SW 1271 (cell line): Measurements from ENCODE around the gene BTBD9.
A peak's percentile ranks its signal among the peaks of the same experiment; 100 is the strongest.
"Not testable (repeated sequence)": the region's sequence is repeated elsewhere in the genome, so short reads cannot be mapped to it uniquely, and the experiment has no call there.

Experiments
- DNase-seq, 2 experiments: peaks; one replicate each; lab custom pipeline; 2025; lab: John Stamatoyannopoulos, UW

The BTBD9 gene

GRCh38 chr6:38648629-38649028, 8.9 kb upstream of the BTBD9 start:
- DNase-seq: no peak

- no peak for DNase-seq
Observed at GRCh38 chr6:38646166-38646878, 6.6 kb upstream of the BTBD9 start.

- DNase-seq: no peak
Observed at GRCh38 chr6:38644951-38645350, 5.2 kb upstream of the BTBD9 start.

- no peak for DNase-seq
Observed at GRCh38 chr6:38640216-38640909, 634 bp upstream of the BTBD9 start.

- DNase-seq: peak in 1 of 2 experiments; percentile 40
Observed at GRCh38 chr6:38638941-38639497, 710 bp downstream of the BTBD9 start.

GRCh38 chr6:38637756-38638155, 2.0 kb downstream of the BTBD9 start:
- DNase-seq: no peak

GRCh38 chr6:38636027-38636426, 3.7 kb downstream of the BTBD9 start:
- no peak for DNase-seq

- DNase-seq: no peak
Observed at GRCh38 chr6:38634518-38634917, 5.2 kb downstream of the BTBD9 start.

- no peak for DNase-seq
Observed at GRCh38 chr6:38632490-38632889, 7.2 kb downstream of the BTBD9 start.

- no peak for DNase-seq
Observed at GRCh38 chr6:38631186-38631783, 8.4 kb downstream of the BTBD9 start.

GRCh38 chr6:38625217-38625616, 14.5 kb downstream of the BTBD9 start:
- DNase-seq: no peak

- not testable (repeated sequence) for DNase-seq
Observed at GRCh38 chr6:38619342-38619741, 20.4 kb downstream of the BTBD9 start.

GRCh38 chr6:38618301-38618700, 21.4 kb downstream of the BTBD9 start:
- DNase-seq: not testable (repeated sequence)

- DNase-seq: no peak
Observed at GRCh38 chr6:38617856-38618255, 21.9 kb downstream of the BTBD9 start.

GRCh38 chr6:38612143-38612965, 27.4 kb downstream of the BTBD9 start:
- no peak for DNase-seq

GRCh38 chr6:38610050-38610625, 29.6 kb downstream of the BTBD9 start:
- DNase-seq: no peak

GRCh38 chr6:38604700-38605099, 35.0 kb downstream of the BTBD9 start:
- no peak for DNase-seq

GRCh38 chr6:38603966-38604365, 35.8 kb downstream of the BTBD9 start:
- DNase-seq: no peak

GRCh38 chr6:38603496-38603895, 36.2 kb downstream of the BTBD9 start:
- no peak for DNase-seq

GRCh38 chr6:38599966-38600550, 39.7 kb downstream of the BTBD9 start:
- no peak for DNase-seq

- DNase-seq: no peak
Observed at GRCh38 chr6:38599261-38599660, 40.5 kb downstream of the BTBD9 start.
